Dendritic cell treated with granulocyte-macrophage colony-stimulating factor and Interleukin-4, amounts not matched to agents 40 ng/mL and 50 ng/mL, for 4 days (primary cell): ENCODE data around the gene SERPINE2.

Experiments used
- H3K27ac Mint-ChIP-seq: one replicate; pipeline ENCODE4 v1.8.0; 2022; ENCODE audit warnings: mild to moderate bottlenecking, mixed read lengths
- H3K27me3 Mint-ChIP-seq: one replicate; pipeline ENCODE4 v1.8.0; 2022; ENCODE audit warnings: mild to moderate bottlenecking, mixed read lengths
- H3K36me3 Mint-ChIP-seq: one replicate; pipeline ENCODE4 v1.8.0; 2022; ENCODE audit warnings: low read depth, mixed read lengths
- H3K4me1 Mint-ChIP-seq: one replicate; pipeline ENCODE4 v1.8.0; 2022; ENCODE audit warnings: low read depth, mixed read lengths
- H3K4me3 Mint-ChIP-seq: one replicate; pipeline ENCODE4 v1.8.0; 2022; ENCODE audit warnings: mild to moderate bottlenecking, moderate library complexity, mixed read lengths
- H3K9me3 Mint-ChIP-seq: one replicate; pipeline ENCODE4 v1.8.0; 2022; ENCODE audit warnings: mixed read lengths
- intact Hi-C: fragments of 100-400 bp; cut with micrococcal nuclease; formaldehyde crosslinking; loops from one replicate; pipeline ENCODE4 v1.15.0; 2022

The SERPINE2 gene

GRCh38 chr2:224036731-224037361 lies 2.2 kb downstream of the SERPINE2 start:
- H3K9me3 Mint-ChIP-seq = no peaks in the 10 kb centered on the region
- intact Hi-C loops = no loop called here
- peaks cover 23% of the 10 kb centered on the region for H3K4me1 Mint-ChIP-seq
- peaks cover 48% of the 10 kb centered on the region for H3K27me3 Mint-ChIP-seq
- no peak overlapping the region for H3K27ac Mint-ChIP-seq
- H3K36me3 Mint-ChIP-seq = no peaks in the 10 kb centered on the region
- H3K4me3 Mint-ChIP-seq = no peak overlapping the region

- Mint-ChIP-seq H3K9me3 (no peaks in the 10 kb centered on the region), H3K4me1 (peaks cover 18% of the 10 kb centered on the region), H3K27me3 (peaks cover 29% of the 10 kb centered on the region), H3K27ac (peak overlapping the region; percentile 28), H3K36me3 (no peaks in the 10 kb centered on the region), H3K4me3 (no peak overlapping the region)
- intact Hi-C loops = no loop called here
Observed at GRCh38 chr2:224034017-224034416, 5.1 kb downstream of the SERPINE2 start.

- intact Hi-C loops = no loop called here
- H3K9me3 Mint-ChIP-seq = no peaks in the 10 kb centered on the region
- H3K4me3 Mint-ChIP-seq = no peak overlapping the region
- no peak overlapping the region for H3K27ac Mint-ChIP-seq
- peaks cover 18% of the 10 kb centered on the region for H3K4me1 Mint-ChIP-seq
- no peaks in the 10 kb centered on the region for H3K36me3 Mint-ChIP-seq
- peaks cover 29% of the 10 kb centered on the region for H3K27me3 Mint-ChIP-seq
Observed at GRCh38 chr2:224033601-224034000, 5.5 kb downstream of the SERPINE2 start.

GRCh38 chr2:224032283-224032682 lies 6.8 kb downstream of the SERPINE2 start:
- intact Hi-C loops = no loop called here
- Mint-ChIP-seq H3K9me3 (no peaks in the 10 kb centered on the region), H3K27ac (no peak overlapping the region), H3K4me1 (peaks cover 18% of the 10 kb centered on the region), H3K36me3 (no peaks in the 10 kb centered on the region), H3K4me3 (no peak overlapping the region), H3K27me3 (peaks cover 17% of the 10 kb centered on the region)

DNA sequence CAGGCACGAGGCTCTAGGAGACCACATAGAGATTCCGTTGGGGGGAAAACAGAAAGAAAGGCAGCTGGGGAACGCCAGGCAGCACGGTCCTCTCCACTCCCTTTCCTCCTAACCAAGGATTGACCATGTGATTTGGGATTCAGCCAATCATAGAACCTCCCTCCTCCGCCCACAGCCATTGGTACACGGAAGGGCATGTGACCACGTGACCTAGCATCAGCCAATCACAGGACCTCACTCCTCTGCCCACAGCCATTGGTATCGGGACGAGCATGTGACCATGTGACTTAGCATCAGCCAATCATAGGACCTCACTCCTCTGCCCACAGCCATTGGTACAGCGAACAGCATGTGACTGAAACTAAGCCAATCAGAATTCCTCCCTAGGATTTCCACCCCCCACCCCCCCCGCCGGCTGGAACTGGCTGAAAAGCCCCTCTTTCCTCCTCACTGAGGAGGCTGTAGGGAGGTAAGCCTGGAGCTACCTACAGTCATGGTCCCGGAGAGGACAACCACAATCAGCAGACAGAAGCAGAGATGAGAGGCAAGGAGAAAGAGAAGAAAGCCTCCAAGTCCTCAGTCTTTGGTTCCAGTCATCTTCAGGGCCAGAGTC lies 7.6 kb downstream of the SERPINE2 start:
- peaks cover 26% of the 10 kb centered on the region for H3K4me1 Mint-ChIP-seq
- no peak overlapping the region for H3K27ac Mint-ChIP-seq
- intact Hi-C loops = no loop called here
- no peaks in the 10 kb centered on the region for H3K9me3 Mint-ChIP-seq
- H3K27me3 Mint-ChIP-seq = peaks cover 9% of the 10 kb centered on the region
- H3K4me3 Mint-ChIP-seq = no peak overlapping the region
- H3K36me3 Mint-ChIP-seq = no peaks in the 10 kb centered on the region

DNA sequence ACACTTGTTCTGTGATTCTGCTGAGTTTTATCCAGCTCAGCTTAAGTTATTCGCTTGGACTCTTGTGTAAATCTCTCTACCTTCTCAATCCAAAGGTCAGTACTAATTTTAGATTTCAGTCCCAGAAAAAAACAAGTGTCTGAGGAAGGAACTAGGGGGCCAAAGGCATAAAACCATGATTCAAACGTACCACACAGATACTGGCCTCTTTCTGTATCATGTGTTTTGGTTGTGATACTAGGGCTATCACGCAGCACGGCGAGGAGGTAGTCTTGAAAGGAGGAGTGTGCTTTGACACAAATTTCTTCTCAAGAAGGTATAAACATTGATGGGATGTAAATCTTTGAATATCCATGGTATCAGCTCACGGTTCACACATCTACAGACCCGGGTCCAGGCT lies 8.3 kb downstream of the SERPINE2 start:
- Mint-ChIP-seq H3K27me3 (peaks cover 5% of the 10 kb centered on the region), H3K4me3 (no peak overlapping the region), H3K27ac (no peak overlapping the region), H3K36me3 (no peaks in the 10 kb centered on the region), H3K4me1 (peaks cover 32% of the 10 kb centered on the region), H3K9me3 (no peaks in the 10 kb centered on the region)
- intact Hi-C loops = no loop called here

DNA sequence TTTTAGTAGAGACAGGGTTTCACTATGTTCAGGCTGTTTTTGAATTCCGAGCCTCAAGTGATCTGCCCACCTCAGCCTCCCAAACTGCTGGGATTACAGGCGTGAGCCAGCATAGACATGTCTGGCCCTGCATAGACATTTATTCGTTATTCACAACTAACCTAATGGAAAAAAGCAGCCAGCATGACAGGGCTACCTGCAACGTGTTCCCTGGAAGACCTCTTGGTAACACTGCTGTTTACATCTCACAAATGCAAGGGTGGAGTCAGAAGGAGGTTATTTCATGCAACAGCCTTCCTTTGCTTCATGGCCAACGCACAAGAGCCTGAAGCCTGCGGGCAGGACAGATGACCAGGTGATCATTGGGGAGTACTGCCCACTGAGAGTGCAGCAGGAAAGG lies 9.2 kb downstream of the SERPINE2 start:
- H3K36me3 Mint-ChIP-seq = no peaks in the 10 kb centered on the region
- H3K4me1 Mint-ChIP-seq = peaks cover 39% of the 10 kb centered on the region
- no peaks in the 10 kb centered on the region for H3K9me3 Mint-ChIP-seq
- no peak overlapping the region for H3K27ac Mint-ChIP-seq
- intact Hi-C loops = loop anchor here (5.0 kb wide), 1 partner anchor 557 kb away; the partner anchor contains the start of gene CUL3
- peaks cover 7% of the 10 kb centered on the region for H3K27me3 Mint-ChIP-seq
- no peak overlapping the region for H3K4me3 Mint-ChIP-seq

DNA sequence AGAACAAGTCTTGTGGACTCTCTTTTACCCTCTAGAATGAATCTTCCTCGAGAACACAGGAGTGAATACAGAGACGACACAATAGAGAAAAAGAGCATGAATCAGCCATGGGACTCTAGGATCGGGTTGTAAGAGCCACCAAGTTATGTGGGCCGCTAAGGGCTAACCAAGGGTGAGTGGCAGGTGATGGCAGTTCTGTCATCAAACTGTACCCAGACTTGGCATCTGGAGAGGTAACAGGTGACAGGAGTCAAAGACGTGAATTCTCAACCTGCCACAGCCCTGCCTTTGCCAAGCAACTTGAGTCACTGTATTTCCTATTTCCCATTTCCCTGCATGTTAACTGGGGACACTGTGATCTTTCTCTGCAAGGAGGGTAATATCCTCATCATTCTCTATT lies 11.2 kb downstream of the SERPINE2 start:
- Mint-ChIP-seq H3K4me3 (no peak overlapping the region), H3K9me3 (no peaks in the 10 kb centered on the region), H3K27me3 (peaks cover 3% of the 10 kb centered on the region), H3K27ac (peak overlapping the region; percentile 12), H3K36me3 (no peaks in the 10 kb centered on the region), H3K4me1 (peaks cover 28% of the 10 kb centered on the region)
- intact Hi-C loops = loop anchor here (5.0 kb wide), 1 partner anchor 559 kb away; the partner anchor contains the start of gene CUL3

DNA sequence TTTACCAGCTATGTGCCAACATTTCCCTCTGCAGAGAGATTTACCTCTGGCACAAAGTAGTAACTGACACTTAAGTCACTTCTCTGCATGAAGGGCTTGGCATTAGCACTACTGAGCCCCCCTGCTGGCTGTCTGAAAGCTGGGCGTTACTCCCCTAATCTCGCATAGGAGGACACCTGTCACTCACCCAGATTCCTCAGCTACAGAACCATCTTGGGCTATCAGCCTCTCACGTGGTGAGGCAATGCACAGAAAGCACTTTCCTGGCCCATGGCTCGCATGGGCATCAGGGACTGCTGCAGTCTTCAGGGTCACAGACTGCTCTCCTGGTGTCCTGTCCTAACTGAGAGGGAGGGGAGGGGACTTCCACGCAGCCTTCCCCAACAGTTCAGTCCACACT lies 12.0 kb downstream of the SERPINE2 start:
- intact Hi-C loops = loop anchor here (5.0 kb wide), 1 partner anchor 560 kb away; the partner anchor contains the start of gene CUL3
- H3K4me1 Mint-ChIP-seq = peaks cover 28% of the 10 kb centered on the region
- no peaks in the 10 kb centered on the region for H3K36me3 Mint-ChIP-seq
- no peaks in the 10 kb centered on the region for H3K9me3 Mint-ChIP-seq
- H3K4me3 Mint-ChIP-seq = no peak overlapping the region
- H3K27ac Mint-ChIP-seq = peak overlapping the region; percentile 55
- H3K27me3 Mint-ChIP-seq = peaks cover 3% of the 10 kb centered on the region

DNA sequence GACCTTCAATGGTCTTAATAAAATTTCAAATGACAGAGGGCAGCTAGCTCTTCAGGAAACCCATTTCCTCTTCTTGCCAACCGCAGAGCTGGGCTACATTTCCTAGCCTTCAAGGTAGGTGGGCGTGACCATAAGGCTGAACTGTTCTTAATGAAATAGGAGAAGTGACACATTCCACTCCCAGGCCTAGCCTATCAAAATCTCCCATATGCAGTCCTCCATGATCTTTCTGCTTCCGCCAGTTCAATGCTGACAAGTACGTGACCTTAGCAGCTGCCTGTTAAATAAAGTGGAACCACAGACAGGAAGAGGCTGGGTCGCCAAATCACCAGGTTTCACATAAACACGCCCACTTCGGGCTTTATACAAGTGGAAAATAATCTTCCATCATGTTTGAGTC lies 13.2 kb downstream of the SERPINE2 start:
- intact Hi-C loops = loop anchor here (5.0 kb wide), 1 partner anchor 561 kb away; the partner anchor contains the start of gene CUL3
- H3K9me3 Mint-ChIP-seq = no peaks in the 10 kb centered on the region
- peak overlapping the region; percentile 10 for H3K4me3 Mint-ChIP-seq
- peaks cover 28% of the 10 kb centered on the region for H3K4me1 Mint-ChIP-seq
- H3K27ac Mint-ChIP-seq = peak overlapping the region; percentile 69
- no peaks in the 10 kb centered on the region for H3K36me3 Mint-ChIP-seq
- H3K27me3 Mint-ChIP-seq = peaks cover 3% of the 10 kb centered on the region

DNA sequence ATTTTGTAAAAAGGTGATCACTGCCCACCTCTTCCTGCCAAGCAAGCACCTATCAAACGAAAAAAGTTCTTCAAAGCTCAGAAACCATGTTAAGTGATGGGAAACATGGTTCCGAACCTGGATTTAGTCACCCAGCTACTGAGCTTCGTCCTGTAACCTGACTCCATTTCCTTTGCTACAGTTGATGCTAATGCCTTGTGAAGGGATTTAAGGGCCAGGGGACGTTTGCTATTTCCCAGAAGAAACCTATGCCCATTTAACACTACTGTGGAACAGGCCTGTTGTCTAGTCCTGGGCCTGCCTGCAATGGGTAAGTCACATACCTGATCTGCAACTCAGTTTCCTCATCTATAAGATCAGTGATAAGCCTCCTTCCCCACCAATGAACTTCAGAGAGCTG lies 14.8 kb downstream of the SERPINE2 start:
- Mint-ChIP-seq H3K4me1 (peaks cover 28% of the 10 kb centered on the region), H3K4me3 (no peak overlapping the region), H3K27ac (no peak overlapping the region), H3K9me3 (no peaks in the 10 kb centered on the region), H3K27me3 (peaks cover 3% of the 10 kb centered on the region), H3K36me3 (no peaks in the 10 kb centered on the region)
- intact Hi-C loops = no loop called here

GRCh38 chr2:224023188-224023587 lies 15.9 kb downstream of the SERPINE2 start:
- intact Hi-C loops = no loop called here

DNA sequence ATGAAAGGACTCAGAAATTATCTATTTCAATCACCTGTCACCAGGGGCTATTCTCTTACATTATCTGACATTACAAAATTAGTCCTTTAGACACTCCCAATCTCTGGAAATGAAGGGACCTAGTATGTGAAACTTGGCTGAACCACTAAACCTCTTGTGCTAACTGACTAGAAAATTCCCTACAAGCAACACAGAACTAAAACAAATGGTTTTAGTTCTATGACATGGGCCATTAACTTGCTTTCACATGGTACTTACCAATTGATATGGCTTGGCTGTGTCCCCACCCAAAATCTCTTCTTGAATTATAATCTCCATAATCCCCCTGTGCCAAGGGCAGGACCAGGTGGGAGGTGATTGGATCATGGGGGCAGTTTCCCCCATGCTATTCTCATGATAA lies 16.6 kb downstream of the SERPINE2 start:
- Mint-ChIP-seq H3K4me3 (no peak overlapping the region), H3K27ac (no peak overlapping the region), H3K4me1 (peaks cover 23% of the 10 kb centered on the region)

More at GRCh38 chr2:224023188-224023587, 15.9 kb downstream of the SERPINE2 start:
- no peaks in the 10 kb centered on the region for H3K9me3 Mint-ChIP-seq
- H3K27me3 Mint-ChIP-seq = peaks cover 3% of the 10 kb centered on the region
- no peak overlapping the region for H3K27ac Mint-ChIP-seq
- H3K4me3 Mint-ChIP-seq = no peak overlapping the region
- H3K4me1 Mint-ChIP-seq = peaks cover 28% of the 10 kb centered on the region
- H3K36me3 Mint-ChIP-seq = no peaks in the 10 kb centered on the region

GRCh38 chr2:224020523-224020922 lies 18.6 kb downstream of the SERPINE2 start:
- intact Hi-C loops = no loop called here
- Mint-ChIP-seq H3K36me3 (no peaks in the 10 kb centered on the region), H3K4me3 (no peak overlapping the region), H3K27me3 (peaks cover 3% of the 10 kb centered on the region), H3K9me3 (no peaks in the 10 kb centered on the region), H3K4me1 (peaks cover 4% of the 10 kb centered on the region), H3K27ac (no peak overlapping the region)

More for the DNA sequence above, 16.6 kb downstream of the SERPINE2 start:
- intact Hi-C loops = no loop called here
- Mint-ChIP-seq H3K9me3 (no peaks in the 10 kb centered on the region), H3K27me3 (peaks cover 3% of the 10 kb centered on the region), H3K36me3 (no peaks in the 10 kb centered on the region)
